Measurements from ENCODE around the gene ZC3H12D. TPM values are rescaled to one million over a fixed set of nuclear protein-coding genes. Genes with fewer than 3 reads are reported as not detected.

ZC3H12D gene
- total RNA-seq, 2 experiments from 2014 or later, result 37.4 to 37.6 TPM

DNA sequence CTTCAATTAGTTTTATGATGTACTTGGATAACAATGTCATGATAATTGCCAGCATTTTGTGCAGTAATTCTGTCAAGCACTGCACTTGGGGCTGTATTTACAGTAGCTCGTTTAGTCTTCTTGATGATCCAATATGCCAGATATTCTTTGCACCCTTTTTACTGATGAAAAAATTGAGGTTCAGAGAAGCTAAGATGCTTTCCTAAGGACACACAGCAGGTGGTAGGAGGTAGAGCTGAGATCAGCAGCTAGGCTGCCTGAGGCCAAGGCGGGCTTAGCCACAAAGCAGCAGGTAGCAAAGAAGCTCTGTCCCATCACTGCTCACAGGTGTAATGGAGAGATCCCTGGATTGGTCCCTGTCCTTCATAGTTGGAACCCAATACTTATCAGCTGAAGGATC, 51.4 kb downstream of the ZC3H12D start:
- H3K27me3 Mint-ChIP-seq, result no peaks in the 10 kb centered on the region
- H3K36me3 Mint-ChIP-seq (ENCODE audit: low read depth), result no peaks in the 10 kb centered on the region
- no peaks in the 10 kb centered on the region for H3K9me3 Mint-ChIP-seq
- H3K27ac Mint-ChIP-seq, result no peak overlapping the region
- DNase-seq, result no peak
- ChIA-PET CTCF (interaction anchor here (0.6 to 8.5 kb wide), 11 partner anchors 12 to 679 kb away, joined by 3 to 228 read pairs (median 5); no protein-coding TSS in a partner anchor), POLR2A (interaction anchor here (1.0 to 1.3 kb wide), 3 partner anchors 338 to 404 kb away, joined by 3 to 8 read pairs (median 4); no protein-coding TSS in a partner anchor)
- peaks cover 17% of the 10 kb centered on the region for H3K4me1 Mint-ChIP-seq
- H3K4me3 Mint-ChIP-seq, result no peak overlapping the region

- Mint-ChIP-seq H3K9me3 (no peaks in the 10 kb centered on the region), H3K4me1 (peaks cover 9% of the 10 kb centered on the region), H3K27ac (peak overlapping the region; percentile 66), H3K27me3 (no peaks in the 10 kb centered on the region), H3K4me3 (peak overlapping the region; percentile 55), H3K36me3 (ENCODE audit: low read depth) (no peaks in the 10 kb centered on the region)
- DNase-seq, result peak; percentile 91
- ChIA-PET POLR2A (interaction anchor here (0.5 to 2.6 kb wide), 18 partner anchors 12 to 854 kb away, joined by 3 to 14 read pairs (median 4); partner anchors contain the start of gene TAB2), CTCF (interaction anchor here (0.7 to 8.5 kb wide), 68 partner anchors 8 to 872 kb away, joined by 3 to 228 read pairs (median 4); partner anchors contain the start of gene PPIL4)
These were observed 52.7 kb downstream of the ZC3H12D start for GRCh38 chr6:149431905-149432775.

GRCh38 chr6:149429427-149430360, 55.1 kb downstream of the ZC3H12D start:
- ChIA-PET CTCF (interaction anchor here (1.0 to 8.5 kb wide), 4 partner anchors 9 to 400 kb away, joined by 3 to 228 read pairs (median 24); no protein-coding TSS in a partner anchor), POLR2A (interaction anchor here (2.6 kb wide), 1 partner anchor 54 kb away, joined by 10 read pairs; no protein-coding TSS in a partner anchor)
- no peak for DNase-seq
- Mint-ChIP-seq H3K27ac (no peak overlapping the region), H3K27me3 (no peaks in the 10 kb centered on the region), H3K36me3 (ENCODE audit: low read depth) (no peaks in the 10 kb centered on the region), H3K4me1 (peaks cover 6% of the 10 kb centered on the region), H3K9me3 (no peaks in the 10 kb centered on the region), H3K4me3 (no peak overlapping the region)

DNA sequence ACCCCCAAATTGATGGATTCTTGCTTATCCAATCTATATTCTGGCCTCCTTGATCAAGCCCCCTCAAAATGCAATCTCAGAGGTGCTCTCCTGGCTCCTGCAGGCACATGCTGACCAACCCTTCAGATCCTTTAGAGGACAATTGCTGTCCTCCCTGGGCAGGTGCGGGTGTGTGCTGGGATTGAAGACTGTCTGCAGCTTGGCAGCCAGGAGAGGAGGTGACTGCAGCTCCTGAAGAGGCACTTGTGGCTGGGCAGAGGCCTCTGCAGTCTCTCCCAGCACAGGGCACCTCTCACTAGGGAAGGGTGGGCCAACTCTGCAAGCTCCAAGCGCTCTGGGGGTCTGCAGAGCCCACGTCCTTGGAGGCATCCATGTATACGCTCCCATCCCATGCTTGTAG, 56.2 kb downstream of the ZC3H12D start:
- Mint-ChIP-seq H3K27me3 (no peaks in the 10 kb centered on the region), H3K36me3 (ENCODE audit: low read depth) (no peaks in the 10 kb centered on the region), H3K4me1 (peaks cover 14% of the 10 kb centered on the region), H3K4me3 (no peak overlapping the region), H3K9me3 (no peaks in the 10 kb centered on the region), H3K27ac (no peak overlapping the region)
- no peak for DNase-seq
- ChIA-PET POLR2A (interaction anchor here (1.4 kb wide), 1 partner anchor 384 kb away, joined by 4 read pairs; no protein-coding TSS in a partner anchor), CTCF (interaction anchor here (8.5 kb wide), 1 partner anchor 399 kb away, joined by 228 read pairs; no protein-coding TSS in a partner anchor)

- no peak overlapping the region for H3K4me3 Mint-ChIP-seq
- CTCF ChIA-PET, result interaction anchor here (1.8 kb wide), 1 partner anchor 397 kb away, joined by 6 read pairs; no protein-coding TSS in a partner anchor
- no peaks in the 10 kb centered on the region for H3K27me3 Mint-ChIP-seq
- POLR2A ChIA-PET, result no interaction called here
- no peak overlapping the region for H3K27ac Mint-ChIP-seq
- no peaks in the 10 kb centered on the region for H3K9me3 Mint-ChIP-seq
- DNase-seq, result no peak
- peaks cover 10% of the 10 kb centered on the region for H3K4me1 Mint-ChIP-seq
- no peaks in the 10 kb centered on the region for H3K36me3 Mint-ChIP-seq (ENCODE audit: low read depth)
These were observed 59.1 kb downstream of the ZC3H12D start for GRCh38 chr6:149425754-149426153.

- no peaks in the 10 kb centered on the region for H3K9me3 Mint-ChIP-seq
- H3K27ac Mint-ChIP-seq, result no peak overlapping the region
- H3K4me3 Mint-ChIP-seq, result no peak overlapping the region
- no peak for DNase-seq
- no peaks in the 10 kb centered on the region for H3K27me3 Mint-ChIP-seq
- POLR2A ChIA-PET, result interaction anchor here (1.6 to 2.0 kb wide), 3 partner anchors 14 to 394 kb away, joined by 3 to 7 read pairs (median 5); no protein-coding TSS in a partner anchor
- CTCF ChIA-PET, result interaction anchor here (1.8 kb wide), 1 partner anchor 396 kb away, joined by 6 read pairs; no protein-coding TSS in a partner anchor
- no peaks in the 10 kb centered on the region for H3K36me3 Mint-ChIP-seq (ENCODE audit: low read depth)
- H3K4me1 Mint-ChIP-seq, result peaks cover 14% of the 10 kb centered on the region
These were observed 59.6 kb downstream of the ZC3H12D start for GRCh38 chr6:149425224-149425623.

DNA sequence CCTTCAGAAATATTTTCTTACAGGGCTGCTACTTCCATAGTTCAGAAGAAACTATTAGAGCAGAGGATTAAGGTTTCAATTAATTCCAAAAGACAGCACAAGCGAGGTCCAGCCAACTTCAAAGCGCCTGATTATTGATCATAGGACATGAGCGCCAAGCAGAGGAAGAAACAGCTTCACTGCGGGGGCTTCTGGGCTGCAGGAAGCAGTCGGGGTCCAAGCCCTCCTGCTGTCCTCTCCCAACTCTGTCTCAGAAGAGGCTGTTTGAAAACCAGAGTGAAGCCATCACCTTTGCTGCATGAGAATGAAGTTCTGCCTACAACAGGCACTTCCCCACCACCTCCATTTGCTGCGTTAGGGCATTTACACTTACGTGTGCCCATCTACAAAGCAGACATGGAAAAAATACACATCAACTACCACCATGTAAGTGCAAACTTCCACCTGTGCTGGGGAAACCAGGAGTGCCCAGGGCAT, 60.8 kb downstream of the ZC3H12D start:
- H3K36me3 Mint-ChIP-seq (ENCODE audit: low read depth), result peaks cover 2% of the 10 kb centered on the region
- DNase-seq, result no peak
- ChIA-PET POLR2A (interaction anchor here (1.6 to 2.0 kb wide), 3 partner anchors 13 to 393 kb away, joined by 3 to 7 read pairs (median 5); no protein-coding TSS in a partner anchor), CTCF (interaction anchor here (1.0 kb wide), 1 partner anchor 8 kb away, joined by 6 read pairs; no protein-coding TSS in a partner anchor)
- H3K27ac Mint-ChIP-seq, result peak overlapping the region; percentile 0
- H3K4me1 Mint-ChIP-seq, result peaks cover 26% of the 10 kb centered on the region
- no peak overlapping the region for H3K4me3 Mint-ChIP-seq
- no peaks in the 10 kb centered on the region for H3K27me3 Mint-ChIP-seq
- H3K9me3 Mint-ChIP-seq, result no peaks in the 10 kb centered on the region

DNA sequence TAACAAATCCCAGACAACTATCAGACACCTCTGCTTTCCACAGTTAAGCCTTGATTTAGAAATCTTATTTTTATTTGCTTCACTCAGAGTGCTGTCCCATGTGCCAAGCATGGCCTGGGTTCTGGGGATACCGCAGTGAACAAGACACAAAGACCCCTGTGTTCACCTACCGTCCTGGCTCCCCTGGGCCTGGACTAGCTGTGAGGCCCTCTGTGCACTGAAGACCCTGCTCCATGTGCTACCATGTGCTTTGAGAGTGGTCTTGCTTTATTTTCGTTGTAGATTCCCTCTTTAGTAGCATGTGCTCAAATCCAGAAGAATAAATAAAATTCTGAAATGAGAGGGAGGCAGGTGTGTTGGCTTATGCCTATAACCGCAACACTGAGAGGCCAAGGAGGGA, 62.2 kb downstream of the ZC3H12D start:
- no peak overlapping the region for H3K27ac Mint-ChIP-seq
- POLR2A ChIA-PET, result interaction anchor here (1.6 kb wide), 1 partner anchor 73 kb away, joined by 3 read pairs; no protein-coding TSS in a partner anchor
- H3K36me3 Mint-ChIP-seq (ENCODE audit: low read depth), result peaks cover 8% of the 10 kb centered on the region
- no peaks in the 10 kb centered on the region for H3K9me3 Mint-ChIP-seq
- peaks cover 37% of the 10 kb centered on the region for H3K4me1 Mint-ChIP-seq
- CTCF ChIA-PET, result no interaction called here
- H3K27me3 Mint-ChIP-seq, result no peaks in the 10 kb centered on the region
- H3K4me3 Mint-ChIP-seq, result no peak overlapping the region
- DNase-seq, result no peak

DNA sequence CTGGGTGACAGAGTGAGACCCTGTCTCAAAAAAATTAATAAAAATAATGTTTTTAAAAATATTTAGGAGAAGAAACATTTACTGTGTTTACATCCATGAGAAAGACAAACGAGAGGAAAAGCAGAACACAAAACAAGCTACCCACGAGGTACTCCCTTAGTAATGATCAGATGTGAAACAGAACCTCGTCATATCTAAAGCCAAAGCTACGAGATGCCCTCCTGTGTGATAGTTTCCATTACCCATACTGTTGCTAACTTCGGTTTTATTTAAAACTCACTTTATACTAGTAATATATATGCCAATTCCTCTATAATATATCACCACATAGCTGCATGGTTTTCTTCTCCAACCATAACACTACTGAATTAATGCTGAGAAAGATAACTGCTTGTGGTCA, 63.7 kb downstream of the ZC3H12D start:
- no peak overlapping the region for H3K27ac Mint-ChIP-seq
- no peaks in the 10 kb centered on the region for H3K9me3 Mint-ChIP-seq
- DNase-seq, result no peak
- H3K36me3 Mint-ChIP-seq (ENCODE audit: low read depth), result peaks cover 11% of the 10 kb centered on the region
- CTCF ChIA-PET, result interaction anchor here (1.1 to 3.2 kb wide), 3 partner anchors 9 to 16 kb away, joined by 3 to 20 read pairs (median 3); no protein-coding TSS in a partner anchor
- peaks cover 42% of the 10 kb centered on the region for H3K4me1 Mint-ChIP-seq
- H3K27me3 Mint-ChIP-seq, result no peaks in the 10 kb centered on the region
- H3K4me3 Mint-ChIP-seq, result no peak overlapping the region
- POLR2A ChIA-PET, result interaction anchor here (1.1 to 2.0 kb wide), 5 partner anchors 11 to 104 kb away, joined by 3 to 9 read pairs (median 3); partner anchors contain the start of gene TAB2

DNA sequence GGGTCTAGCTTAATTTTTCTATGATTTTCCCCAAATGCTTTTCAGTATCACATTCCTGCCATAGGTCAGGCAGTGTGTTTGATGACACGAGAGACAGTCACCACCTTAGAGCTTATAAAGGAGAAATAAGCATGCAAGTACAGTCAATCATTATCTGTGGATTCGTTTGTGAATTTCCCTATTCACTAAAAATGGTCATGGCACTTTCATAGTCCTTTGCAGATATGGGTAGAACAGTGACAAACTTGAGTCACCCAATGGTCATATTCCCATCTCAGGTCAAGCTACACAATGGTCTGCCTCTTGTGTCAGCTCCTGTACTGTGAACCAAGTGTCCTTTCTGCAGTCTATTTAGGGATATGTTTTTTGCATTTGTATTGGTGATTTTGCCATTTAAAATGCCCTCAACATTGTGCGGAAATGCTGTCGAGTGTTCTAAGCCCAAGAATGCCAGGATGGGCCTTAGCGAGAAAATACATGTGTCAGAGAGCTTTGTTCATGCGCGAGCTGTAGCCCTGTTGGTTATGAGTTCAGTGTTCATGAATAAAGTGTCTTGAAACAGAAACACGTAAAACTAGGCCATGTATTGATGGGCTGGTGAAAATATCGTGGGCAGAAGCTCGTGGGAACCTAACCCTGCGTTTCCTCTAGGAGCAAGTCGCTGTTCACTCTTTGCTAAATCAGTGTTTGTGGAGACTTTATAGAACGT, 65.0 kb downstream of the ZC3H12D start:
- no peak overlapping the region for H3K4me3 Mint-ChIP-seq
- H3K27ac Mint-ChIP-seq, result no peak overlapping the region
- H3K27me3 Mint-ChIP-seq, result no peaks in the 10 kb centered on the region
- H3K36me3 Mint-ChIP-seq (ENCODE audit: low read depth), result peaks cover 22% of the 10 kb centered on the region
- no peak for DNase-seq
- H3K9me3 Mint-ChIP-seq, result peaks cover 3% of the 10 kb centered on the region
- ChIA-PET CTCF (interaction anchor here (0.9 to 3.2 kb wide), 6 partner anchors 12 to 392 kb away, joined by 3 to 20 read pairs (median 4); partner anchors contain the start of gene PPIL4), POLR2A (interaction anchor here (1.6 to 2.0 kb wide), 3 partner anchors 10 to 21 kb away, joined by 3 to 9 read pairs (median 8); no protein-coding TSS in a partner anchor)
- peaks cover 45% of the 10 kb centered on the region for H3K4me1 Mint-ChIP-seq

DNA sequence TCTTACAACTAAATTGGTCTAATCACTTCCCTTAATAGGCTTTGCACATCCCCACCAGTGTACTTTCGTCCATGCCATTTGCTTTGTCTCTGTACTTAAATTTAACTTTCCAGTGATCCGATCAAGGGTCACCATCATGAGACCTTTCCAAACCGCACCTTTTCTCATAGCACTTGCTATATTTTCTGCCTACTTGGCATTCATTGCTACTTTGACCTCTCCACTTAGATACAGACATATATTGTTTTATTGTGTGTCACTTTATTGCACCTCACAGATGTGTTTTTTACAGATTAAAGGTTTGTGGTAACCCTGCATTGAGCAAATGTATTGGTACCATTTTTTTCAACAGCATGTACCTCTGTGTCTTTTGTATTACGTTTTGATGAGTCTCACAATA, 70.0 kb downstream of the ZC3H12D start:
- ChIA-PET POLR2A (interaction anchor here (0.8 kb wide), 1 partner anchor 9 kb away, joined by 3 read pairs; no protein-coding TSS in a partner anchor), CTCF (no interaction called here)
- Mint-ChIP-seq H3K27me3 (no peaks in the 10 kb centered on the region), H3K4me1 (peaks cover 34% of the 10 kb centered on the region), H3K9me3 (peaks cover 3% of the 10 kb centered on the region), H3K4me3 (no peak overlapping the region), H3K36me3 (ENCODE audit: low read depth) (peaks cover 64% of the 10 kb centered on the region), H3K27ac (no peak overlapping the region)
- DNase-seq, result no peak

All from activated CD4-positive, alpha-beta memory T cell treated with anti-CD3 and anti-CD28 coated beads, Interleukin-2, amount 10 ng/mL, durations not matched to agents 7 days and 5 days (primary cell).